Stomach (tissue), 4 donors: ENCODE data around the gene PLG.

Source experiments
- CTCF ChIP-seq, 7 experiments: fragments of 450-650 bp in 4 of 7; fragments of 200-600 bp in 3 of 7; sonication (generic) in 3 of 7; IDR thresholded peaks; one replicate each; pipeline ENCODE4 v1.5.1; 2016 to 2019; ENCODE audit warnings: antibody characterized with exemption in 7 of 7, control low read depth in 2 of 7, mild to moderate bottlenecking in 1 of 7
- POLR2A ChIP-seq, 4 donors: fragments of 450-650 bp; IDR thresholded peaks; one replicate each; pipeline ENCODE4 v1.6.1; 2016; ENCODE audit warnings: antibody characterized with exemption in 4 of 4, control low read depth in 2 of 4, mild to moderate bottlenecking in 1 of 4, moderate library complexity in 1 of 4
- POLR2AphosphoS5 ChIP-seq, 3 donors: sonication (generic); formaldehyde crosslinking; IDR thresholded peaks; one replicate each; pipeline ENCODE4 v1.6.1; 2016; ENCODE audit warnings: antibody characterized with exemption in 3 of 3

DNA sequence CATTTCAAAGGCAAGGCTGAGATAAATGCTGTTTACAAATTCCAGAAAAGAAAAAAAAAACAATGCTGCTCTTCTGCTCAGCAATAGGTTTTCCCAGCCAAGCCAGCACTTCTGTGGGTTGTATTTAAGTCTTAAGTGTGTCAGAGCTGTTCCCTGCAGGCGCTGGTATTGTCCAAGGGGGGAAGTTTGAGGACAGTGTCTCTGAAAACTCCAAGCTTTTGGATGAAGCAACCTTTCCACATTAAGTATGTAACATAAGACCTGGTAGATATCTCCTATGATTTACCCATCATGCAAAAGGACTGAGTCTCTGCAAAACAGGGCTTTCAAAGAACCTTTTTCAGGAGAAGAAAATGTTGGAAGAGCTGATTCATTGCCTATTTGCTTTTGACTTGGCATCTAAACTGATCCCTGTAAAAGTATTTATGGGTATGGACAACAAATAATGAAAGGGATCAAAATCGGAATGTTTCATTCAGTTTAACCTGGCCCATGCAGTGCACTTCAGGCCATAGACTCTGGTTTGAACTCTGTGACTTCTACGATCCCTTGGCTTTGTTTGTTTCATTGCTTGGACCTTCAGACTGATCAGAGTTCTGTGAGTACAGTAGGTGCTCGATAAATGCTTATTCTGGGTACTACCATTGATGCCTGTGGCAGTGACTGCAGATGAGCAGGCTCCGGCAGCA lies 16.1 kb upstream of the PLG start:
- TF ChIP-seq CTCF (IDR thresholded peaks at IDR 0.05) (no peak), POLR2AphosphoS5 (IDR thresholded peaks at IDR 0.05) (no peak), POLR2A (IDR thresholded peaks at IDR 0.05) (no peak)
